OCI-LY1 (cell line): ENCODE measurements around the gene RELL1.

Source experiments
- CTCF ChIP-seq: fragments of 200-600 bp; sonication (generic), shearing (Covaris generic); IDR thresholded peaks from 2 replicates; pipeline ENCODE4 v1.5.1; 2017; ENCODE audit warnings: mild to moderate bottlenecking, antibody characterized with exemption, low read length, moderate library complexity, mixed read lengths
- EZH2 ChIP-seq: fragments of 200-600 bp; sonication (generic), shearing (Covaris generic); IDR thresholded peaks from 2 replicates; pipeline ENCODE4 v1.8.0; 2017; ENCODE audit warnings: borderline replicate concordance, mixed run types, mild to moderate bottlenecking, antibody characterized with exemption, low read length, moderate library complexity, mixed read lengths

DNA sequence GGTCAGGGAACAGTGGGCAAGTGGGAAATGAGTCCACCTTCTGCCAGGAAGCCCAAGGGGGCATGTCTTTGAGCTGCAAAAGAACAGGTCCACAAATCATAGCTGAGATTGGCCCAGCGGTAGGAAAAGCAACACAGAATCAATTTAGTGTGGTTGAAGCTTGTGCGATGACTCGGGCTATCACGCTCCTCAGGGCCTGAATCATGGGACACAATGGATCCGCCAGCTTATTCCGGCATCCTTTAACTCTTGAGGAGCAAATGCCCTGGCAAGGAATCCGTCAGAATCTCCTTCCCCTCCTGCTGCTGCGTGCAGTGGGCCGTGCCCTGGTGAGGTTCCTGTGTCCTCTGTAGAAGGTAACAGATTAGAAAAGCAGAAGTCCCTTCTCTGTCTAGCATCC is 98.0 kb downstream of the RELL1 start:
- TF ChIP-seq CTCF (no peak), EZH2 (no peak)
